C4-2B (cell line): ENCODE results near the gene C1orf159.
"Not testable (repeated sequence)": the region's sequence is repeated elsewhere in the genome, so short reads cannot be mapped to it uniquely, and the experiment has no call there.

Source experiments
- H3K27ac ChIP-seq: fragments of 450-650 bp; 2 replicates; pipeline ENCODE4 v1.5.1; 2017
- CTCF ChIP-seq: fragments of 450-650 bp; conservative IDR thresholded peaks from 2 replicates; pipeline ENCODE4 v1.5.1; 2017; ENCODE audit warnings: mild to moderate bottlenecking
- ZFX ChIP-seq: fragments of 450-650 bp; IDR thresholded peaks from 2 replicates; pipeline ENCODE4 v1.6.1; 2017

C1orf159 gene

DNA sequence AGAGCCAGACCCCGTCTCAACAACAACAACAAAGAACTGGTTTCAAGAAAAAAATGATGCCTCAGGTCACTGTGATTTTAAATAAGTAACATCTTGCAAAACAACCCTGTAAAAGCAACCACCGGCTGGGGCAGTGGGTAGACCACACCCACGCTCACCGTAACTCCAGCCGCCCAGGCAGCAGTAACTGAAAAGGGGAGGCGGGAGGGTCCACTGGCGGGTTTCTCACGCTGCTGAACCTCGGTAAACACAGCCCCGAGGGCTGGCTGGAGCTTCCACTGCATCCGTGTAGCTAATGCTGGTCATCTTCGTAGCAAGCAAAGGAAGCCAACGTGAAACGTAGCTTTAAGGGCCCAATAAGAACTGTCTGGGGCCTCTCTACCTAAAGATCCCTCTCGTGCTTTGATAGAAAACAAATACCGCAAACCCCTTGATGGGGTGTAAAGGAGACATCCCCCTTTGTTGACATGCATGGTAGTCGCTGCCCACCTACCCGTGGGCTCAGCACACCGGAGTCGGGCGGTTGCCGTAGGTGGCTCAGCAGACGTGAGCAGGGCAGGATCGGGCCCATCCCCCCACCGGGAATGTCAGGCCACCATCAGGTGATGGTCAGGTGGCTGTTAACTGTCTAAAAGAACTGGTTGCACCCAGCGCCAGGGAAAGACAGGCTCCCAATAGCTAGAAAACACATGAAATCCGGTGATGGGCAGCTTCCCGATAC, 4.2 kb downstream of the C1orf159 start:
- TF ChIP-seq CTCF (no peak), ZFX (no peak)

DNA sequence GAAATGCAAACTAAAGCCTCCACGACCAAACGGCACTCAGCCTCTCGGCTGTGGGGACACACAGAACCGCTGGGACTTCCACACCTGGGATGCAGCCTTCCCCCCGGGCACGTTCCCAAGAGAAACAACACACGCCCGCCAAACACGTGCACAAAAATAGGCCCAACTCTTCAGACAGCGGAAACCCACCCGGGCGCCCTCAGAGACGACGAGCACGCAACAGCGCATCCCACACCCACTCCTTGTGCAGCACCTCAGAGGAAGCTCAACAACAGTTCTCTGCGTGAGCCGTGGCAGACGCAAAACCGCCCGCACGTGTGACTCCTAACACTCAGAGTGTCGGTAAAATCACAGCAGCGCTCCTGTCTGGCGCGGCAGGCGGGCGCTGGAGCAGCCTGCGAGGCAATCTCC, 5.3 kb downstream of the C1orf159 start:
- no peak overlapping the region for H3K27ac ChIP-seq
- no peak for TF ChIP-seq ZFX
- no peak for TF ChIP-seq CTCF

More for the DNA sequence above, 4.2 kb downstream of the C1orf159 start:
- no peak overlapping the region for H3K27ac ChIP-seq

DNA sequence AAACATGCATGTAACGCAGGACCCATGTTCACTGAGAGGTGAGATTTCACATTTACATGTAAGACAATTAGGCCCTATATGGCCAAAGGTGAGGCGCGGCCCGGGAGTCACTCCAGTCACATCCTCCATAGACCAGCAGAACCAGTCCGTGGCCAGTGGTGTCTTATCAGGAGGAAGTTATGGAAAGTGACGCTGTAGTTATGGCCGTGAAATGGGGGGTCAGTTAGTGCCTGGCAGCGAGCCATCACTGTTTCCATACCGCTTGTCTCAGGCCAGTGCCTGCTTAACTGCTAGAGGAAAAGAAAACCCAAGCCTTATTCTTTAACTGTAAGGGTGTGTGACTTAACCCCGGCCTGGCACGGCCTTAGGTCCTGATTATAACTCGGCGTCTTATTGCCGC, 6.1 kb downstream of the C1orf159 start:
- no peak for TF ChIP-seq ZFX
- TF ChIP-seq CTCF = no peak
- no peak overlapping the region for H3K27ac ChIP-seq

GRCh38 chr1:1106510-1107221, 9.2 kb downstream of the C1orf159 start:
- TF ChIP-seq ZFX (no peak), CTCF (no peak)
- no peak overlapping the region for H3K27ac ChIP-seq

DNA sequence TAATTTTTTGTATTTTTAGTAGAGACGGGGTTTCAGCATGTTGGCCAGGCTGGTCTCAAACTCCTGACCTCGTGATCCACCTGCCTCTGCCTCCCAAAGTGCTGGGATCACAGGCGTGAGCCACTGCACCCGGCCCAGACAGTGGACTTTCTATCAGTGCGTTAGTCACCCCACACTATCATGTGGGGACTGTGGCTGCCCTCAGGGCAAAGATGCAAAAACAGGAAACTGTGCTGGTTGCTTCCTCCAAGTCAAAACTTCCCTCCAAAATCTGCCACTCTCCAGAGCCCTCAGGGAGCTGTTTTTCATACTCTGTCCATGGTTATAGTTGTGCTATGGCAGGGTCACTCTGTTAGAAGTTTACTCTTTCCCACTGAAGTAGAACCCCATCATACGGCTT, 11.7 kb downstream of the C1orf159 start:
- not testable (repeated sequence) for H3K27ac ChIP-seq

- TF ChIP-seq CTCF = no peak
- no peak for TF ChIP-seq ZFX
- H3K27ac ChIP-seq = no peak overlapping the region
Observed at GRCh38 chr1:1101503-1101902, 14.4 kb downstream of the C1orf159 start.

- TF ChIP-seq CTCF = no peak
- TF ChIP-seq ZFX = no peak
- H3K27ac ChIP-seq = no peak overlapping the region
Observed at GRCh38 chr1:1100296-1100695, 15.6 kb downstream of the C1orf159 start.
